ENCODE measurements around the gene MAN2A1. TPM values are rescaled to one million over a fixed set of nuclear protein-coding genes. Genes with fewer than 3 reads are reported as not detected.

Gene MAN2A1
- polyA plus RNA-seq, 1 donor from 2014 or later: 5.7 TPM

GRCh38 chr5:109703829-109704228 is 14.1 kb downstream of the MAN2A1 start:
- Histone ChIP-seq H3F3A (ENCODE audit: insufficient read depth, low read length, poor library complexity, severe bottlenecking) (no peaks in the 10 kb centered on the region), H3K36me3 (ENCODE audit: insufficient read depth, low read length) (no peaks in the 10 kb centered on the region), H3K27me3 (ENCODE audit: insufficient read depth, low read depth, low read length) (no peaks in the 10 kb centered on the region), H3K4me3 (ENCODE audit: low read length) (no peak overlapping the region), H4K20me1 (ENCODE audit: insufficient read depth) (no peaks in the 10 kb centered on the region), H3K9me3 (ENCODE audit: low read length) (no peaks in the 10 kb centered on the region), H3K79me2 (replicated peaks; ENCODE audit: insufficient read depth, low read length) (peaks cover 9% of the 10 kb centered on the region), H3K27ac (ENCODE audit: low read length) (no peak overlapping the region), H3K9me2 (ENCODE audit: insufficient read depth, low read length) (no peaks in the 10 kb centered on the region), H2AFZ (ENCODE audit: low read depth, low read length) (no peak overlapping the region), H3K4me2 (ENCODE audit: low read length) (no peak overlapping the region), H3K9ac (ENCODE audit: low read length) (no peak overlapping the region)
- TF ChIP-seq EZH2 (IDR thresholded peaks at IDR 0.05; ENCODE audit: borderline replicate concordance, insufficient read depth, low read length, poor library complexity, severe bottlenecking): no peak
- TF ChIP-seq REST (IDR thresholded peaks at IDR 0.05; ENCODE audit: borderline replicate concordance): no peak
- no peak for TF ChIP-seq TAF1 (IDR thresholded peaks at IDR 0.05; ENCODE audit: low read depth)
- TF ChIP-seq EP300 (conservative IDR thresholded peaks at IDR 0.05; ENCODE audit: poor library complexity, severe bottlenecking): no peak
- no peak for TF ChIP-seq SMC3 (conservative IDR thresholded peaks at IDR 0.05; ENCODE audit: poor library complexity)
- TF ChIP-seq RAD21 (conservative IDR thresholded peaks at IDR 0.05): no peak

- peaks cover 9% of the 10 kb centered on the region for H3K79me2 ChIP-seq (replicated peaks; ENCODE audit: insufficient read depth, low read length)
- H3K27ac ChIP-seq (ENCODE audit: low read length): no peak overlapping the region
- no peaks in the 10 kb centered on the region for H3K36me3 ChIP-seq (ENCODE audit: insufficient read depth, low read length)
- H3K9me2 ChIP-seq (ENCODE audit: insufficient read depth, low read length): no peaks in the 10 kb centered on the region
- no peak overlapping the region for H3K4me2 ChIP-seq (ENCODE audit: low read length)
- TF ChIP-seq REST (IDR thresholded peaks at IDR 0.05; ENCODE audit: borderline replicate concordance) (no peak), RAD21 (conservative IDR thresholded peaks at IDR 0.05) (no peak), EZH2 (IDR thresholded peaks at IDR 0.05; ENCODE audit: borderline replicate concordance, insufficient read depth, low read length, poor library complexity, severe bottlenecking) (no peak), CTCF (IDR thresholded peaks at IDR 0.05; ENCODE audit: poor library complexity, severe bottlenecking) (no peak), TAF1 (IDR thresholded peaks at IDR 0.05; ENCODE audit: low read depth) (no peak), SMC3 (conservative IDR thresholded peaks at IDR 0.05; ENCODE audit: poor library complexity) (no peak), POLR2AphosphoS5 (IDR thresholded peaks at IDR 0.05) (no peak), EP300 (conservative IDR thresholded peaks at IDR 0.05; ENCODE audit: poor library complexity, severe bottlenecking) (no peak), MXI1 (conservative IDR thresholded peaks at IDR 0.05; ENCODE audit: poor library complexity, severe bottlenecking) (no peak)
- no peak overlapping the region for H3K9ac ChIP-seq (ENCODE audit: low read length)
- H4K20me1 ChIP-seq (ENCODE audit: insufficient read depth): no peaks in the 10 kb centered on the region
- no peak overlapping the region for H2AFZ ChIP-seq (ENCODE audit: low read depth, low read length)
- no peaks in the 10 kb centered on the region for H3F3A ChIP-seq (ENCODE audit: insufficient read depth, low read length, poor library complexity, severe bottlenecking)
- H3K9me3 ChIP-seq (ENCODE audit: low read length): no peaks in the 10 kb centered on the region
- H3K4me3 ChIP-seq (ENCODE audit: low read length): no peak overlapping the region
- H3K27me3 ChIP-seq (ENCODE audit: insufficient read depth, low read depth, low read length): no peaks in the 10 kb centered on the region
Measured at GRCh38 chr5:109704282-109704952, 14.7 kb downstream of the MAN2A1 start.

Data from neural cell (in vitro differentiated cells).